ENCODE results near the gene NOBOX. TPM values are rescaled to one million over a fixed set of nuclear protein-coding genes. Genes with fewer than 3 reads are reported as not detected.

NOBOX gene
- total RNA-seq, 1 experiment from 2014 or later: not detected

Other genes starting within 250 kb of the NOBOX start
- 0.06 TPM in 1 of 2 replicates, not detected in the other for gene CTAGE4, start 220.2 kb downstream of the NOBOX start, total RNA-seq (2014; rRNA removed)
- gene ARHGEF35, start 207.9 kb downstream of the NOBOX start, total RNA-seq (2014; rRNA removed): 0.13 and 0.46 TPM in 2 replicates
- gene OR2A42, start 164.1 kb downstream of the NOBOX start, total RNA-seq (2014; rRNA removed): not detected in 2 replicates
- gene OR2A7, start 138.9 kb downstream of the NOBOX start, total RNA-seq (2014; rRNA removed): not detected in 2 replicates
- gene CTAGE8, start 134.4 kb downstream of the NOBOX start, total RNA-seq (2014; rRNA removed): 0.06 and 0.17 TPM in 2 replicates
- not detected in 2 replicates for gene OR2A1, start 91.3 kb downstream of the NOBOX start, total RNA-seq (2014; rRNA removed)
- gene ARHGEF5, start 48.3 kb downstream of the NOBOX start, total RNA-seq (2014; rRNA removed): 1.3 and 1.5 TPM in 2 replicates

Measured in LHCN-M2 (cell line).